K562 (cell line): ENCODE measurements around the gene ST6GAL1. TPM values are rescaled to one million over a fixed set of nuclear protein-coding genes. Genes with fewer than 3 reads are reported as not detected.

Source experiments
- ATAC-seq: fragments of 200-7000 bp; cut with Tn5 transposase; 3 replicates; pipeline ENCODE4 v1.9.1; 2020; ENCODE audit warnings: moderate library complexity
- BruUV-seq: library from RNA; stranded (reverse); fragments of 400-500 nt; replicated peaks from 2 replicates; lab custom pipeline; 2021; lab: Mats Ljungman, UMichigan
- CTCF ChIA-PET: fragments of 300-600 bp; formaldehyde crosslinking; extraction: SDS; loops from one replicate; lab custom pipeline; 2021; ENCODE audit warnings: low intra/inter-chr PET ratio; lab: Yijun Ruan, JAX
- POLR2A ChIA-PET: fragments of 300-600, 350-650 bp; sonication (Branson Sonifier 250); formaldehyde crosslinking; extraction: SDS; loops from one replicate; lab custom pipeline; 2021; ENCODE audit warnings: antibody characterized with exemption, inconsistent platforms; lab: Yijun Ruan, JAX
- DNase-seq, 4 experiments: peaks; one replicate each; pipeline versions ENCODE4 v3.0.0 to v3.0.0-alpha.2; 2011 to 2018; ENCODE audit warnings: low spot score in 3 of 4, mixed read lengths in 3 of 4; ENCODE audit errors: extremely low read depth in 1 of 4
- FAIRE-seq: peaks from 2 replicates; lab custom pipeline; 2011; peaks lifted over from hg19 to GRCh38; lab: Jason Lieb, UNC
- H2AFZ ChIP-seq: 2 replicates; pipeline ENCODE4 v1.6.0; 2011; ENCODE audit warnings: low read depth, low read length, control low read depth, inconsistent platforms
- H3K27ac ChIP-seq: fragments of 200-600 bp; 3 replicates; pipeline ENCODE4 v1.8.0; 2011; ENCODE audit warnings: low read depth, mild to moderate bottlenecking, control low read depth, inconsistent platforms, low read length, moderate library complexity, mixed read lengths; ENCODE audit errors: extremely low read depth
- H3K27me3 ChIP-seq, 2 experiments: fragments of 300-600 bp in 1 of 2; 2 replicates in 1 of 2; 3 replicates in 1 of 2; pipeline versions ENCODE4 v1.6.0 to v1.8.0; 2011; ENCODE audit warnings: inconsistent platforms in 2 of 2, low read length in 2 of 2, mild to moderate bottlenecking in 1 of 2, mixed read lengths in 1 of 2, moderate library complexity in 1 of 2; ENCODE audit not compliant: control insufficient read depth in 2 of 2, insufficient read depth in 2 of 2
- H3K36me3 ChIP-seq: fragments of 300-600 bp; 3 replicates; pipeline ENCODE4 v1.8.0; 2011; ENCODE audit warnings: mild to moderate bottlenecking, low read length, inconsistent platforms; ENCODE audit not compliant: control insufficient read depth, insufficient read depth
- H3K4me1 ChIP-seq, 2 experiments: fragments of 200-600 bp in 1 of 2; replicated peaks in 1 of 2; 2 replicates in 1 of 2; 3 replicates in 1 of 2; pipeline versions ENCODE4 v1.5.1 to v1.8.0; 2011; ENCODE audit warnings: inconsistent platforms in 2 of 2, low read length in 2 of 2, mild to moderate bottlenecking in 1 of 2, mixed read lengths in 1 of 2, moderate library complexity in 1 of 2; ENCODE audit not compliant: control insufficient read depth in 2 of 2, insufficient read depth in 2 of 2
- H3K4me2 ChIP-seq: 2 replicates; pipeline ENCODE4 v1.6.1; 2011; ENCODE audit warnings: low read length, control low read depth, inconsistent platforms, mixed read lengths; ENCODE audit not compliant: insufficient read depth
- H3K4me3 ChIP-seq: fragments of 200-600 bp; sonication (generic), shearing (Covaris generic); 2 replicates; pipeline ENCODE4 v1.5.1; 2016; ENCODE audit warnings: control low read depth, inconsistent platforms
- H3K79me2 ChIP-seq: fragments of 200-600 bp; 3 replicates; pipeline ENCODE4 v1.8.0; 2011; ENCODE audit warnings: low read length, inconsistent platforms; ENCODE audit not compliant: control insufficient read depth, insufficient read depth
- H3K9ac ChIP-seq, 2 experiments: 2 replicates each; pipeline versions ENCODE4 v1.6.0 to v1.6.1; 2011; ENCODE audit warnings: low read depth in 2 of 2, low read length in 2 of 2, control low read depth in 1 of 2, inconsistent platforms in 1 of 2, mild to moderate bottlenecking in 1 of 2, mixed read lengths in 1 of 2; ENCODE audit not compliant: insufficient read depth in 1 of 2
- H3K9me1 ChIP-seq: one replicate; pipeline ENCODE4 v1.6.0; 2011; ENCODE audit warnings: inconsistent platforms, mild to moderate bottlenecking, low read length, moderate library complexity; ENCODE audit not compliant: control insufficient read depth, insufficient read depth
- H3K9me3 ChIP-seq: replicated peaks from 2 replicates; pipeline ENCODE4 v1.5.1; 2011; ENCODE audit warnings: low read depth, low read length, inconsistent platforms; ENCODE audit not compliant: control insufficient read depth, insufficient read depth
- H4K20me1 ChIP-seq: replicated peaks from 2 replicates; pipeline ENCODE4 v1.6.1; 2011; ENCODE audit warnings: low read length, inconsistent platforms, mixed read lengths; ENCODE audit not compliant: control insufficient read depth, insufficient read depth
- BDP1 ChIP-seq: IDR thresholded peaks from 3 replicates; pipeline ENCODE4 v1.6.1; 2011; ENCODE audit not compliant: insufficient read length, insufficient read depth
- EP400 ChIP-seq: fragments of 450-650 bp; IDR thresholded peaks from 2 replicates; pipeline ENCODE4 v1.6.1; 2017; ENCODE audit warnings: antibody characterized with exemption, mild to moderate bottlenecking, moderate library complexity
- MTA2 ChIP-seq: fragments of 450-650 bp; IDR thresholded peaks from 2 replicates; pipeline ENCODE4 v1.6.1; 2016; ENCODE audit warnings: low read depth
- OTX1 ChIP-seq: fragments of 450-650 bp; formaldehyde crosslinking; IDR thresholded peaks from 2 replicates; pipeline ENCODE4 v1.4.0; 2022; ENCODE audit warnings: mild to moderate bottlenecking
- TCF7 ChIP-seq: sonication (generic); IDR thresholded peaks from 2 replicates; pipeline ENCODE4 v1.6.1; 2016; ENCODE audit warnings: antibody characterized with exemption, borderline replicate concordance
- TEAD1 ChIP-seq, 2 experiments: fragments of 450-650 bp in 1 of 2; sonication (generic) in 1 of 2; formaldehyde crosslinking; IDR thresholded peaks; 2 replicates each; pipeline versions ENCODE4 v1.4.0 to v1.8.0; 2020 to 2022; ENCODE audit warnings: mild to moderate bottlenecking in 2 of 2, missing genetic modification reagents in 1 of 2
- ZNF668 ChIP-seq: fragments of 250-450 bp; sonication (Bioruptor Pico); IDR thresholded peaks from 2 replicates; pipeline ENCODE4 v1.8.0; 2022; ENCODE audit warnings: mild to moderate bottlenecking, inconsistent platforms
- WGBS: fragments of 100-300 bp; shearing (Covaris generic); methylation state at CpG from one replicate; pipeline ENCODE4 v1.1.6; 2016; ENCODE audit warnings: low coverage, mixed read lengths; ENCODE audit not compliant: insufficient coverage; ENCODE audit errors: missing lambda C conversion rate; 5-methylcytosine and 5-hydroxymethylcytosine counted together
- in situ Hi-C: fragments of 300-500 bp; cut with MboI; formaldehyde crosslinking; loops from 4 replicates; pipeline ENCODE4 v1.15.0; 2018; ENCODE audit warnings: inconsistent platforms, mixed read lengths
- intact Hi-C: fragments of 100-400 bp; cut with micrococcal nuclease; formaldehyde crosslinking; loops from 2 replicates; pipeline ENCODE4 v1.14.2; 2022
- polyA plus RNA-seq, 8 experiments: library from polyadenylated mRNA; depleted of rRNA in 4 of 8; stranded (reverse) in 5 of 8; unstranded in 3 of 8; fragments of >200 nt; fragmentation: Nextera tagmentation in 2 of 8; fragmentation: Illumina TruSeq in 1 of 8; extraction: Ambion mirVana in 2 of 8; extraction: Trizol in 1 of 8; gene quantifications; 2 replicates each; pipeline versions ENCODE4 v1.2.1 to v1.2.3, GENCODE V29; 2011 to 2014; ENCODE audit warnings: inconsistent platforms in 1 of 8, missing spikeins in 1 of 8
- total RNA-seq, 7 experiments: library from RNA; depleted of rRNA in 6 of 7; stranded (reverse); fragments of >200 nt in 6 of 7; fragmentation: Illumina TruSeq in 2 of 7; extraction: Trizol in 2 of 7; gene quantifications; 2 replicates each; pipeline versions ENCODE4 v1.2.1 to v1.2.3, GENCODE V29; 2011 to 2021; ENCODE audit warnings: low replicate concordance in 1 of 7
- TF ChIP-seq, protein P1 (sequence below): fragments of 250-450 bp; sonication (Bioruptor Pico); IDR thresholded peaks from 2 replicates; pipeline ENCODE4 v1.5.0; 2021
- TF ChIP-seq, protein P2 (sequence below): fragments of 250-450 bp; sonication (Bioruptor Pico); IDR thresholded peaks from 2 replicates; pipeline ENCODE4 v1.8.0; 2022; ENCODE audit warnings: inconsistent platforms

ST6GAL1 gene
- total and polyA plus RNA-seq, 9 of the 15 experiments (the other 6 are each of a cell fraction or from before 2014, with no cell fraction given): 31.9 to 145 (median 71.0) TPM

DNA sequence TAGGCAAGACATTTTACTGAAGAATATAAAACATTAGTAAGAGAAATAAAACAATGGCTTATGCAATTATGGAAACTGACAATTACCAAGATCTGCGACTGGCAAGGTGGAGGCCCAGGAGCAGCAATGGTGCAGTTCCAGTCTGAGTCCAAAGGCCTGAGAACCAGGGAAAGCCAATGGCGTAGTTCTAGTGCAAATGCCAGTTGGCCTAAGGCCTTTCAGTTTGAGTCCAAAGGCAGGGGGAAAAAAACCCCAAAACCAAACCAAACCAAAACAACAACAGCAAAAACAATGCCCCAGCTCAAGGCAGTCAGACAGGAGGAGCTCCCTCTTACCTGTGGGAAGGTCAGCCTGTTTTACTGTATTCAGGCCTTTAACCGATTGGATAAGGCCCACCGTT, 72.6 kb downstream of the ST6GAL1 start:
- Histone ChIP-seq H2AFZ (no peak overlapping the region), H3K9me3 (0 out of 2 replicates have a peak, but pooled peaks cover 3% of the 10 kb centered on the region), H3K9ac (no peak overlapping the region), H3K9me1 (no peaks in the 10 kb centered on the region), H3K27me3 (no peaks in the 10 kb centered on the region), H3K36me3 (peaks cover 50% of the 10 kb centered on the region), H3K4me3 (no peak overlapping the region), H3K27ac (no peak overlapping the region), H3K4me1 (peaks cover 15 to 28% of the 10 kb centered on the region in 2 experiments), H3K4me2 (no peak overlapping the region), H4K20me1 (no peaks in the 10 kb centered on the region), H3K79me2 (peaks cover 39% of the 10 kb centered on the region)
- WGBS: 95% methylated on average over 4 of the region's 4 CpGs
- in situ Hi-C loops (no loop called here), intact Hi-C loops (no loop called here)
- no peak for ATAC-seq
- no TSS peak for BruUV-seq
- FAIRE-seq: no peak
- no peak for DNase-seq
- TF ChIP-seq MTA2: no peak
- no peak for TF ChIP-seq BDP1
- TF ChIP-seq ZNF668 (CRISPR knock-in tag): no peak
- TF ChIP-seq EP400: no peak
- TF ChIP-seq, protein P1, sequence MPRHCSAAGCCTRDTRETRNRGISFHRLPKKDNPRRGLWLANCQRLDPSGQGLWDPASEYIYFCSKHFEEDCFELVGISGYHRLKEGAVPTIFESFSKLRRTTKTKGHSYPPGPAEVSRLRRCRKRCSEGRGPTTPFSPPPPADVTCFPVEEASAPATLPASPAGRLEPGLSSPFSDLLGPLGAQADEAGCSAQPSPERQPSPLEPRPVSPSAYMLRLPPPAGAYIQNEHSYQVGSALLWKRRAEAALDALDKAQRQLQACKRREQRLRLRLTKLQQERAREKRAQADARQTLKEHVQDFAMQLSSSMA: no peak
- TF ChIP-seq, protein P2, sequence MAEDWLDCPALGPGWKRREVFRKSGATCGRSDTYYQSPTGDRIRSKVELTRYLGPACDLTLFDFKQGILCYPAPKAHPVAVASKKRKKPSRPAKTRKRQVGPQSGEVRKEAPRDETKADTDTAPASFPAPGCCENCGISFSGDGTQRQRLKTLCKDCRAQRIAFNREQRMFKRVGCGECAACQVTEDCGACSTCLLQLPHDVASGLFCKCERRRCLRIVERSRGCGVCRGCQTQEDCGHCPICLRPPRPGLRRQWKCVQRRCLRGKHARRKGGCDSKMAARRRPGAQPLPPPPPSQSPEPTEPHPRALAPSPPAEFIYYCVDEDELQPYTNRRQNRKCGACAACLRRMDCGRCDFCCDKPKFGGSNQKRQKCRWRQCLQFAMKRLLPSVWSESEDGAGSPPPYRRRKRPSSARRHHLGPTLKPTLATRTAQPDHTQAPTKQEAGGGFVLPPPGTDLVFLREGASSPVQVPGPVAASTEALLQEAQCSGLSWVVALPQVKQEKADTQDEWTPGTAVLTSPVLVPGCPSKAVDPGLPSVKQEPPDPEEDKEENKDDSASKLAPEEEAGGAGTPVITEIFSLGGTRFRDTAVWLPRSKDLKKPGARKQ (CRISPR knock-in tag): no peak
- TF ChIP-seq TCF7: no peak
- TF ChIP-seq TEAD1 (CRISPR knock-in tag; IDR thresholded peaks at IDR 0.05): no peak
- no peak for TF ChIP-seq OTX1
- ChIA-PET CTCF (no interaction called here), POLR2A (no interaction called here)
